HG03575 (cell line): ENCODE measurements around the gene NR3C1.

Experiments used
- ATAC-seq: cut with Tn5 transposase; IDR thresholded peaks from one replicate; pipeline ENCODE4 v1.9.1; 2021; ENCODE audit not compliant: unreplicated experiment, insufficient number of reproducible peaks, low FRiP score; ENCODE audit errors: extremely low read depth

NR3C1 gene

DNA sequence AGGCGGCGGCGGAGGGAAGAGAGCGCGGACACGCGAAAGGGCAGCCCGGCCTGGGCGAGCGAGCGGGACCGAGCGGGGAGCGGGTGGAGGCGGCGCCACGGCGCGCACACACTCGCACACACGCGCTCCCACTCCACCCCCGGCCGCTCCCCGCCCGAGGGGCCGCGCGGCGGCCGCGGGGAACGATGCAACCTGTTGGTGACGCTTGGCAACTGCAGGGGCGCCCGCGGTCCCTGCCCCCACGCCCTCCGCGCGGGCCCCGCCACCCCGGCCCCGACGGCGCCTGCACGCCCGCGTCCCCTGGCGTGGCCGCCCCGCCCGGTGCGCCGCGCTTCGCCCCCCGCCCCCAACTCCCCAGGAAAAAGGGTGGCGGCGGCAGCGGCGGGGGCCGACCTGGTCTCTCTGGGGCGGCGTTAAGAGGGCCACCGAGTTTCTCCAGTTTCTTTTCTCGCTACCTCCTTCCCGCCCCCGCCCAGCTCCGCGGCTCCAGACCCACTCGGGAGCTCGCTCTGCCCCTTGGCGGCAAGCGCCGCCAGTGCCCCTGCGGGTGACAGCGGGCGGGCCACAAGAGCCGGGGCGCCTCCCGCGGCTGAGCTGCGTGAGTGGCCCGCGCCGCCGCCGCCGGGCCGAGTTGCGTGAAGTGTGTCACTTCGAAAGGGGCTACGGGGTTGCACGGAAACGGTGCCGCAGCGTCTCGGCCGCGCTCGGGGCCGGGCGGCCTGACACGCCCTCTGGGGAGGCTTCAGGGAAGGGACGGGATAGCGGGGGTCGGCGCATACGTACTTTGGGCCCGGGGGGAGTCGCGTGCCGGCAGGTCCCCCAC lies at the start of gene NR3C1:
TSS of gene NR3C1 (minus strand) at position 94 of the 823 bp plus-strand sequence. CDS start 2,847 bp downstream, outside the sequence.
- peak; percentile 20 for ATAC-seq

DNA sequence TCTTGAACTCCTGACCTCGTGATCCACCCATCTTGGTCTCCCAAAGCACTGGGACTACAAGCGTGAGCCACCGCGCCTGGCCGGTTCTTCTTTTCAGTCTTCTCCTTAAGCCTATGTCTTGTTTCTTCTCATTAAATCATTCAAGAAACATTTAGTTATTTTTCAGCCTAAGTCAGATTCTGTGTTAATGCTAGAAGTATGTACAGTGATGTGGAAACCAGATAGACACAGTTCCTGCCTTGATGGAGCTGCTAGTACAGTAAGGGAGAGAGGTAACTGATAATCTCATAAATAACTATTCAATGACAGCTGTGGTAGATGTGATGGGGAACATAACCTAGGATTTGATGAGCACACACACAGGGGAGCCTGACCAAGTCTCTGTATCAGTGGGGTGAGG lies 46.3 kb upstream of the NR3C1 start:
- ATAC-seq: no peak

DNA sequence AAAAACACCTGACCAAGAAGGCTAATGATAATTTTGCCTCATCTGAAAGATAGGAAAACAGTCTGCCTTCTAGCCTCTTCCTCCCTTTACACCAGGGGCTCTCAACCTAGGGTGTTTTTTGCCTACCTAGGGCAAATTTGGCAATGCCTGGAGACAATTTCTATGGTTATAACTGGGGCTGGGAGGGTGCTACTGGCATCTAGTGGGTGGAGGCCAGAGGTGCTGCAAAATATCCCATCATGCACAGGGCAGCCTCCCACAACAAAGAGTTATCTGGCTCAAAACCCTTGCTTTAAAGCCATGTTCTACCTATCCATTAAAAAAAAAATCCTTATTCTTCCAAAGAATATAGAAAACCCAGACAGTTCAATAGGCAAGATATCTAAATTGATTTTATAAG lies 45.0 kb upstream of the NR3C1 start:
- ATAC-seq: no peak

DNA sequence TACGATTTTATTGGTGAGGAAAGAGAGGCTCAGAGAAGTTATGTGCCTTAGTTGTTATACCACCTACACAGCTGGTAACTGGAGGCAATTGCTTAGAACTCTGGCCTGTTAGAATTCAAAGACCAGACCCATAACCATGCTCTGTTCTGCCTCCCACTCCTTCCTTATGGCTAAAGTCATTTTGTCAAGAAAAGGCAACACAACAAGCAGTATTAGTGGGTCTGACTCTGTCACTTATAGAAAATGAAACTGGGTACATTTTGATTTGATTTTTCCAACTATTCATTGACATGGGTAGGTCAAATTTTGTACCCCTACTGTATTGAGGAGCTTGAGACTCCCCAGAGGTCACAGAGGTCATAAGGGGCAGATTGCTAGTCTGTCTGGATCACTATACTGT lies 44.5 kb upstream of the NR3C1 start:
- no peak for ATAC-seq

DNA sequence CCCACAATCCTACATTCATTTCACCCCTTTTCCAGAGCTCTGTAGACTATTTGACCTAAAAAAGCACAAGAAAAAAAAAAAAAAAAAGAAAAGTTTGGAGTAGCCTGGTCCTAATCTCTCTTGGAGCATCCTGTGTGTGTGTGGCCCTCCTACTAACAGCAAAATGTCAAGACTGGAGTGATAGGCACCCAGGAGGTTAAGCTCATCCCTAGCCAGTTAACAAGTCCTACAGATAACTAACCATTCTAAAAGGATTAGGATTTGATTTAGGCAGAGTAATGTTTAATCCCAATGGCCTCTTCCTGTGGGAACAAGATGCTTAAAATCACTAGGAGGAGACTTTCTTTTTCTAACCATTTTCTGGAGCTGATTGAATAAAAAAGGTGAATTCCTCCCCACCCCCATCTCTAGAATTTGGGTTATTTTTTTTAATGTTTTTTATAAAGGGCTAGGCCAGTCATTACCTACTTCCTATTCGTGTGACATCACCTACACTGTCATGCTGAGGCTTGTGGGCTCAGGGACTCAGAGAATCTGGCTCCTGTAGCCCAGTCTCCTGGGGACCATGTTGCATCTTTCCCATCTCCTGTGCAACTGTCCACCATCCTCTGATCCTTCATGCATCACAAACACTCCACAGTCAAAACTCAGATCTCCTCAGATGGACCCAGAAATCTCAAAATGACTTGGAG lies 43.2 kb upstream of the NR3C1 start:
- no peak for ATAC-seq

DNA sequence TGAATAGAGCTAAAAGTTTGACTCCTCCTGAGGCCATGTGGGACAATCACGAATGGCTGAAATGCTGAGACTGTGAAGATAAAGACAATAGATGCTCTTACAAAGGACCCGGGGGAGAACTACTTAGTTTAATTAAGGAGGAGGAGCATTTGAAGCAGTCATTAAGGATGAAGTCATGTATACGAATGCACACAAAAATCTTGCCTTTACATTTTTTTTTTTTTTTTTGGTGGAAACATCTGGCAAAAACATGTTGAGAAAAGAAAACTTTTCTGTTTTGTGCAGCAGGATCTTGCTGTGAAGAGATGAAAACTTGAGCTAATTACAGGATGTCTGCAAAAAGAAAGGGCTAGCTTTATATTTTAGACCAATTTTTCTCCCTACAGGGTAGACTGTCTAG lies 42.3 kb upstream of the NR3C1 start:
- no peak for ATAC-seq

DNA sequence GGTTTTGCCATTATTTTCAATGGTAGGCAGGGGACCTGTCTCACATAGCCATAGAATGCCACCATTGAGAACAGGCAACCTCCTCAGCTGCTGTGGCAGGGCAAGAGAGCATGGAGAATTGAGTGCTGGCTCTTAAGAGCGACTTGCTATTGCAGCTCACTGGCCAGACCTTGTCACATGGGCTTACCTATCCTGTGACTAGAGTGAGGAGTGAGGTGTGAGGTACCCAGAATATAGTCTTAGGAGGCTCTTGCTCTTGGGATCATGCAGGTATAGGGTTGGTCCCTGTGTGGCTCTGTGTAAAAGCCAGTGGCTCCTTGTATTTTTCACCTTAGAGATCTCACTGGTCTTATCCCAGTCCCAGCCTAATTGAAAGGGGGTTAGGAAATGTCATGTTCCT lies 39.8 kb upstream of the NR3C1 start:
- no peak for ATAC-seq

DNA sequence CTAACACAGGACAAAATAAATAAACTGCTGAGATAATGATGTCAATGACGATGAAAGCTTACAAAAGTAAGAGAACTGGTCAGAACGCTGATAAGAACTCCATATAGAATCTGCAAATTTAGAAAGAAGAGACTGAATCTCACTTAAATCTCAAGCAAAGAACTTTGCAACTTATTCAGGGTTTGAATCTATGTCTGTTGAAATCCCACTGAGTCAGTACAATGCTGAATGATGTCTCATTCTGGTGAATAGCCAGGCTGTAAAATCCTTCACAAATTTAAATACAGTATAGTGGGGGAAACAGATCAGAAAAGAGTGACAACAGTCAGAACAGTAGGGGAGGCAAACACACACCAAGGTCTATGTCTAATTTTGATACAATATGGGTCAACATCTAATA lies 38.9 kb upstream of the NR3C1 start:
- no peak for ATAC-seq

DNA sequence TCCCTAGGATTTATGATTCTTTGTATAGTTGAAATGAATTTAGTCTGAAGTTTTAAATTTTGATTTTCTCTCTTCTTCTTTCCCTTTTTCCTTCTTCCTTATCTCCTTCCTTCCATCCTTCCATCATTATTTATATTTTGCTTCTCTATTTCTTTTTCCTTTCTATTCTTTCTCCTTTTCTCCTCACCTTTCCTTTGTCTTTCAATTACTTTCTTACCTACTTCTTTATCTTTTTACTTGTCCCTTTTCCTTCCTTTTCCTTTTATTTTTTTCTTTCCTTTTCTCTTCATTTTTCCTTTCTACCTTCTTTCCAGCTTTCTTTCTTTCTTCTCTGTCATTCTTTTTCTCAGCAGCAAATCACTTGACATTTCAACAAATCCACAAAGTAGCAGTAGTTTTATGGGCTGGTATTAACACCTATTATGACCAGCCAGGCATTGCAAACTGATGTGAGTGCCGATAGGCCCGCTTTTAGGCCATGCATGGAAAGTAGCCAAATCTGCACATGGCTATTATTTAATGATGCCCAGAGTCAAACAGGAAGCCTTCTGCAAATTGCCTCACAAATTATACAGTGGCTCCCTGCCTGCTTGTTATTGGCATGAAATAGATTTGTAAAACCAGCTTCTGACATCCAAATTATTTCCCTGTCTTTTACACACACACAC lies 37.1 kb upstream of the NR3C1 start:
- ATAC-seq: no peak

DNA sequence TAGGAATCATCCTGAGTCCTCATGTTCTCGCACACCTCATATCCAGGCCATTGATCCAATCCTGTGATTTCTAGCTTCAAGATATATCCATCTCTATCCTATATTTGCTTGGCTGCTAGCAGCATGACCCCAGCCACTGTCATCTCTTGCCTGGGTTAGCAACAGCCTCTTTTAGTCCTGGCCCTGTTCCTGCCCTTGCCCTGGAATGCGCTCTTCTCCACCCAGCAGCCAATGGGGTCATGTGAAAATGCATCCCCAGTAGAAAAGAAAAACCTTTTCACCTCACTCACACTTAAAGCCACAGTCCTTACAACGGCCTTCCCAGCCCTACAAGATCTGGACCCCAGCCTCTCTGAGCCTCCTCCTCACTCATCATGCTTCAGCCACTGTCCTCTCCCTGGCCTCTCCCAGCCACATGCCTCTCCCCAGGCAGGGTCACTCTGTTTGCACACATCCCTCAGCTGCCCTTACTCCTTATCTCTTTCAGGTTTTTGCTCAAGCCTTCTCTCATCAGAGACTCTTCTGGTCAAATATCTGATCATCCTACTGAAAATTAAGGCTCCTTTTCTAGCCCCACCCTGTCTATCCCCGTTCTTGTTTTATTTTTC lies 34.3 kb upstream of the NR3C1 start:
- no peak for ATAC-seq

DNA sequence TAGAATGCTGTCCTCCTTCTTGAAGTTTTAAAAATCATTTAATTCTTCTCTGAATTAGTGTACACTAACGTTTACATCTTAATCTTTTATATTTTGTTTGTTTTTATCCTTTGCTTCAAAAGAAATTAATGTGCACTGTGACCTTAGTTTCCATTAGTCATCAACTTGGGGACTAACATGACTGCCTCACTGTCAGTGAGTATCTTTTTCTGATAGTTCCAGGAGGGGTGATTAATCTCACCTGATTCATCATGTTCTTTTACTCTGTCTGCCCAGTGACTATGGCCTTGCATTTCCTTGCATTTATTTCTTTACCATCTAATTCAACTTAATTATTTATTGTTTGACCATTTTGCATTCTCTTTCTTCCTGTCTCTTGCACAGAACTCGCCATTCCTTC lies 33.4 kb upstream of the NR3C1 start:
- no peak for ATAC-seq

DNA sequence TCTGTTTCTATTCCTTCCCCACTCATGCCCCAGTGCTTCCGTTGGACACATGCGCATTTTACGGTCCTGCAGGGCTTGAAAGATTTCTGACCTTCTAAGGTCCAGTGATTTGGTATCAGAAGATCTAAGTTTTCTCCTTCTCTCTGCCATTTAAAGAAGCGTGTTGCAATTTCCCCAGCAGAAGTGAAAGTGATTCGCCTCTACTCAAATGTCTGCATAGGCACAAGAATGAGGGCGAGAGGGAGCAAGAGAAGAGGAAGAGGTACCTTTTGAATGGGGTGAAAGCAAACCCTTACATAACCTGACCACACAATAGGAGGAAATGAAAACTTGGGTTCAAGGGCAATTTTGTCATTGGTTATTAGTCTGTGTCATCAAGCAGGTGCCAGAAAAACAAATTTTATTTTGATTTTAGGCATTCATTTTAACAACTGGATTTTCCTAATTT lies 31.7 kb upstream of the NR3C1 start:
- peak; percentile 84 for ATAC-seq

DNA sequence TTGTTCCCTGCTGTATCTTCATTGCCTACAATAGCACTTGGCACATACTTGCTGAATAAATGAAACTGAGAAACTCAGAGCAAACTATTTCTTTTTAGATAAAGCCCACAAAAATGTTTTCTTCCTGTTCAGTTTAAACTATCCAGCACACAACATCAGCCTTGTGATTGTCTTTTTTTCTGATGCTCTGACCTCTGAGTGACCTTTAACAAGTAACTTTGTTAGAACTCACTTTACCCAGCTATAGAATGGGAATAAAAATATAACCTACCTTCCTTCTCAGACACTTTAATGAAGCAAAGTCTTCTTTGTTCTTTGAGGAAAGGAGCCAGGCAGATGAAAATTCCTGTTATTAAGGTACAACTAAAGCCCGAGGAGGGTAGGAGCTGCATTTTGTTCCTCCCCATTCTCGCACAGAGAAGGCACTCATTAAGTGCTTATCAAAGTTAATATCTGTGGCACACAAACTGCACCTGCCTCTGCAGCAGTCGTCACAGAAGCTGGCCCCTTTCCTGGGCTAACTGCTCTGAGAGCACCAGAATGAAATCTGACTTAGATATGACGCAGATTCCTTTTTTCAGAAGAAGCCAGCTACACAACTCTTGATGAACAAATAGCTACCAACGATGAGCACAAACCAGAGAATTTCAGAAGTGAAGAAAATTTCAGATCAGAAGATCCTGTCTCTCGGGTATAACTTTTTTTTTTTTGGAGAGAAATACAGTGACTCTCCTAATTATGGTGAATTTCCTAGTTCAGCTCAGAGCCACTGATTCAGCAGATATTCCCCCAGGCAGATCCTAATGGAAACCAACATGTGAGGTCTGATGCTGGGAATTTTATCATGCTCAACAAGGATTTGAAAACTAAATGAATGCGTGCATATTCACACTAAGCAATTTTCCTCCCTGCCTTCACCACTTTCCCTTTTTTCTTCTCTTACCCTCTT lies 31.0 kb upstream of the NR3C1 start:
- ATAC-seq: no peak

DNA sequence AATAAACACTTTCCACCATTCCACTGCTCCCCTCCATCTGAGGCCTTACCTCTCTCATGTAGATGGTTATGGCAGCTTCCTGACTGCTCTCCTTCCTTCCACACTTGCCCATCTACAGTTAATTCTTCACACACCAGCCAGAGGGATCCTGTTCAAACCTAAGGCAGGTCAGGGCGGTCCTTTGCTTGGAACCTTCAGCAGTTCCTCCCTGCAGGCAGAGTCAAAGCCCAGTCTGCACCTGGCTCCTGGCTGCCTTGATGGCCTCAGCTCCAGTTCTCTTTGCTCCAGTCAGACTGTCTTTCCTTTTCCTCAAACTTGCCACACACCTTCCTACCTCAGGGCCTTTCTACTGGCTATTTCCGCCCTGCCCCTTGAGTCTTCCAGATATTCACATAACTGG lies 30.2 kb upstream of the NR3C1 start:
- ATAC-seq: no peak

DNA sequence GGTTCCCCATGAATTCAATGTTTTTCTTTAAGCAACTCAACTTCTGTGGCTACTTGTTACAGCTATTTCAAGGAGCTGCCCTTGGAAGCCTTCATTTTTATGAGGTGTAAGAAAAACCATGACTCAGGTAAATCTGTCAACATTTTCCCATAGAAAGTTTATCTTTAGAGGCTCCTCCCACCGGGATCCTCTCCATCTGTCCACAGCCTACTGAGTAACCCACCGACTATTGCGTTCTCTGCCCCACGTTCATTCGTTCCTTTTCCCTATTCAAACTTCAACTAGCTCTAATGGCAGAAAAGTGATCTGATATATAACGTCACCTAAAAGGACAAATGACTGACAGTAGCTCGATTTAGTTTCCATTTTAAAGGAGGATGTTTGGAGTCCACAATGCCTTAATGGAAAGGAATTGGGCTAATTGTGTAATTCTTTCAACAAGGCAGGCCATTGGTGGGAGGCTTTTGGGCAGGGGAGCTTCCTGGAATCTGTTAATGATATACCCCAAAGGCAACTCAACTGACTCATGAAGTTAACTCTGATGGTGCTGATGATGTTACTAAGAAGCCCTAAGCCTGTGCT lies 29.3 kb upstream of the NR3C1 start:
- ATAC-seq: no peak

DNA sequence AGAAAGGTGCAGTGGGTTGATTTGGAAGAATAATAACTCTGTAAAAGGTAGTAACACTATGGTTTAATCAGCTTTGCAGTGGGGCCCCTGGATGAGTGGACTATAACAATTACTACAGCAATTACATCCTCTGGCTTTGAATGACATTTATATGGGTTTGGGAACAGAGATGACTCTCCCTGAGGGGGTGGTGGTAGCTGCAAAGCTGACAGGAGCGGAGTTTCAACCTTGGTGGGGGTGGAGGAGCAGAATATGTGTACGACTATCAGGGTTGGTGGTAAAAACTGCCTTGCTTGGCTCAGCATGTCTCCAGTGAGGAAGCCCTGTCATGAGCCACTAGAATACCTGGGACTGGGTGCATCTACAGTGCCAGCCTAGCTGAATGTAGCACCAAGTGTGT lies 28.3 kb upstream of the NR3C1 start:
- no peak for ATAC-seq

DNA sequence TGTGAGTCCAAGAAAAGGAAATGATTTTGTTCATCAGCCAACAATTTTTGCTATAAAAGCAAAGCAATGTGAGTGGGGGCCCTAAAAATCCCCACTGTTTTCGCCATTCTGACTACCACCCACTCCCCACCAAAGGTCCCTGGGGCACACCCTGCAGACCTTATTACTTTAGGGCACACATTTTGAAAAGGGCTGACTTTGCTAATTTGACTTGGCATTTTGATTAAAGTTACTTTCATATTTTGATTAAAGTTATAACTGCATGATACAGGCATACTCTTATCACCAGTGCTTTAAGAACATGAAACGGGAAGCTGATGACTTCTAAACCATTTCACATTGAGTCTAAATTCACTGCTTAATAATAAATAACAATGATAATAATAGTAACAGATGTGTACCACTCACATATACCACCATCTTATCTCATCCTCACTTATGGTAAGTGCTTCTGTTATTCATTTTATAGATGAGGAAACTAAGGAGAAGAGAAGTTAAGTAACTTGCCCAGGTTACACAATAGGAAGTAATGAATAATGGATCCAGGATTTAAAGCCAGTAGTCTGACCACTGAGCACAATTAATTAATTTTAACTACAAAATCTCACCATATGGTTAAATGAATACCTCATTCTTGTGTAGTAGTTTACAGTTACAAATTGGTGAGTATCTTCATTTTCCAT lies 25.4 kb upstream of the NR3C1 start:
- no peak for ATAC-seq

DNA sequence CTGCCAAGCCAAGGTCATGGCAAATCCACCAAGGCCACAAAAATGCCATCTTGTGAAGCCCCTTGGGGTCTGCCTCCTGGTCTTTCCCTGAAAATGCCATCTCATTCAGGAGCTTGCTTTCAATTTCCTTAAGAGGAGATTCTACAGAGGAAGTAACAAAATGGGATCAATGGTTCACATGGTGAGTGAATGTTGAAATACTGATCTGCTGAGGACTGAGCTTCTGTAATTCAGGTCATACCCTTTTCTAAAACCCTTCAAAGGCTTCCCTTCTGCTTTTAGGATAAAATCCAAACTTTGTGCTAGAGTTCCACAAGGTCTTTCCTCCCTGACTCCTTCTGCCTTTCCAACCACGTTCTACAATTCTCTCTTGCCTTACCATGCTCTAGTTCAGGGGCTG lies 24.7 kb upstream of the NR3C1 start:
- no peak for ATAC-seq
